OCI-LY3 (cell line): ENCODE data around the gene NECAB3.

Source experiments
- H2AFZ ChIP-seq: fragments of 200-600, 300-600 bp; shearing (Covaris generic); 2 replicates; pipeline ENCODE4 v1.6.0; 2014; ENCODE audit warnings: antibody characterized with exemption, low read depth, low read length
- H3K27ac ChIP-seq: fragments of 200-600, 300-600 bp; sonication (generic); 2 replicates; pipeline ENCODE4 v1.5.1; 2014; ENCODE audit warnings: mild to moderate bottlenecking, low read length, moderate library complexity, mixed read lengths
- H3K27me3 ChIP-seq: fragments of 200-600, 300-600 bp; sonication (generic); 2 replicates; pipeline ENCODE4 v1.6.1; 2014; ENCODE audit warnings: low read depth, low read length, mixed read lengths
- H3K36me3 ChIP-seq: fragments of 200-600, 300-600 bp; sonication (generic); replicated peaks from 2 replicates; pipeline ENCODE3; 2014; ENCODE audit warnings: low read depth, low read length, mixed read lengths
- H3K4me1 ChIP-seq: fragments of 300-600, 200-600 bp; sonication (generic); 2 replicates; pipeline ENCODE4 v1.6.1; 2014; ENCODE audit warnings: low read length, mixed read lengths
- H3K4me2 ChIP-seq: fragments of 200-600, 300-600 bp; sonication (generic); 2 replicates; pipeline ENCODE4 v1.6.1; 2014; ENCODE audit warnings: low read length, mixed read lengths
- H3K4me3 ChIP-seq: fragments of 300-600, 200-600 bp; sonication (generic); 2 replicates; pipeline ENCODE4 v1.5.1; 2014; ENCODE audit warnings: antibody characterized with exemption, mild to moderate bottlenecking, low read length, moderate library complexity
- H3K79me2 ChIP-seq: fragments of 300-600, 200-600 bp; shearing (Covaris generic); 2 replicates; pipeline ENCODE4 v1.6.1; 2014; ENCODE audit warnings: mild to moderate bottlenecking, low read length, mixed read lengths
- H3K9ac ChIP-seq: fragments of 300-600, 200-600 bp; shearing (Covaris generic); 2 replicates; pipeline ENCODE4 v1.6.0; 2014; ENCODE audit warnings: mild to moderate bottlenecking, low read length, moderate library complexity
- H3K9me3 ChIP-seq: fragments of 200-600, 300-600 bp; shearing (Covaris generic); 2 replicates; pipeline ENCODE4 v1.6.1; 2014; ENCODE audit warnings: low read length, mixed read lengths; ENCODE audit not compliant: insufficient read depth
- H4K20me1 ChIP-seq: fragments of 200-600, 300-600 bp; sonication (generic); 2 replicates; pipeline ENCODE4 v1.6.1; 2016; ENCODE audit warnings: low read length, mixed read lengths; ENCODE audit not compliant: insufficient read depth
- CTCF ChIP-seq: fragments of 200-600, 300-600 bp; sonication (generic); IDR thresholded peaks from 2 replicates; pipeline ENCODE4 v1.5.1; 2014; ENCODE audit warnings: antibody characterized with exemption, low read length, low read depth
- EZH2phosphoT487 ChIP-seq: fragments of 200-600 bp; shearing (Covaris generic); IDR thresholded peaks from 2 replicates; pipeline ENCODE4 v1.6.1; 2018; ENCODE audit warnings: antibody characterized with exemption, mixed run types, low read depth

Gene NECAB3

GRCh38 chr20:33672426-33673113 is 1.7 kb downstream of the NECAB3 start:
- Histone ChIP-seq H3K4me3 (no peak overlapping the region), H2AFZ (no peak overlapping the region), H3K27me3 (no peaks in the 10 kb centered on the region), H3K4me2 (no peak overlapping the region), H4K20me1 (peaks cover 25% of the 10 kb centered on the region), H3K9ac (no peak overlapping the region), H3K9me3 (no peaks in the 10 kb centered on the region), H3K27ac (no peak overlapping the region), H3K36me3 (peaks cover 23% of the 10 kb centered on the region), H3K79me2 (no peaks in the 10 kb centered on the region), H3K4me1 (peaks cover 22% of the 10 kb centered on the region)
- TF ChIP-seq CTCF: no peak
- no peak for TF ChIP-seq EZH2phosphoT487

- Histone ChIP-seq H3K9ac (no peak overlapping the region), H3K36me3 (peaks cover 15% of the 10 kb centered on the region), H3K4me3 (no peak overlapping the region), H3K4me2 (no peak overlapping the region), H4K20me1 (peaks cover 18% of the 10 kb centered on the region), H3K27ac (no peak overlapping the region), H3K79me2 (no peaks in the 10 kb centered on the region), H3K9me3 (no peaks in the 10 kb centered on the region), H3K27me3 (no peaks in the 10 kb centered on the region), H2AFZ (no peak overlapping the region), H3K4me1 (peaks cover 29% of the 10 kb centered on the region)
- TF ChIP-seq EZH2phosphoT487 (no peak), CTCF (no peak)
Observed at GRCh38 chr20:33671573-33672288, 2.5 kb downstream of the NECAB3 start.

- Histone ChIP-seq H2AFZ (no peak overlapping the region), H3K4me3 (no peak overlapping the region), H3K27ac (no peak overlapping the region), H3K36me3 (peaks cover 9% of the 10 kb centered on the region), H3K79me2 (no peaks in the 10 kb centered on the region), H3K9ac (no peak overlapping the region), H4K20me1 (peaks cover 12% of the 10 kb centered on the region), H3K27me3 (no peaks in the 10 kb centered on the region), H3K4me1 (peaks cover 34% of the 10 kb centered on the region), H3K4me2 (no peak overlapping the region), H3K9me3 (no peaks in the 10 kb centered on the region)
- TF ChIP-seq EZH2phosphoT487 (no peak), CTCF (no peak)
Observed at GRCh38 chr20:33670715-33671499, 3.3 kb downstream of the NECAB3 start.
